HL-60 (cell line): ENCODE data around the gene HMSD.

ENCODE experiments used
- DNase-seq, 2 experiments: peaks; one replicate each; pipeline ENCODE4 v3.0.0-alpha.2; 2010 to 2020; ENCODE audit warnings: low read depth in 1 of 2, low spot score in 1 of 2
- H3K27ac ChIP-seq: fragments of 250-450 bp; sonication (Bioruptor Pico); replicated peaks from 2 replicates; pipeline ENCODE4 v1.5.1; 2020; ENCODE audit warnings: mild to moderate bottlenecking, moderate library complexity
- H3K27me3 ChIP-seq: fragments of 250-450 bp; sonication (Bioruptor Pico); 2 replicates; pipeline ENCODE4 v1.5.1; 2021; ENCODE audit warnings: mild to moderate bottlenecking, moderate library complexity; ENCODE audit not compliant: insufficient read depth, poor library complexity, severe bottlenecking
- H3K4me3 ChIP-seq: replicated peaks from 2 replicates; pipeline ENCODE4 v1.5.1; 2011; ENCODE audit warnings: mild to moderate bottlenecking, control low read depth, low read length; ENCODE audit not compliant: insufficient read depth
- CTCF ChIP-seq: IDR thresholded peaks from one replicate; pipeline ENCODE4 v1.5.1; 2011; ENCODE audit warnings: low read length, control low read depth, inconsistent platforms; ENCODE audit not compliant: insufficient read depth
- GABPA ChIP-seq: IDR thresholded peaks from 2 replicates; pipeline ENCODE4 v1.6.1; 2012; ENCODE audit warnings: low read depth
- POLR2AphosphoS5 ChIP-seq: IDR thresholded peaks from 2 replicates; pipeline ENCODE4 v1.6.1; 2012; ENCODE audit warnings: low read depth
- REST ChIP-seq: IDR thresholded peaks from 2 replicates; pipeline ENCODE4 v1.6.1; 2012; ENCODE audit warnings: low read depth; ENCODE audit not compliant: insufficient replicate concordance
- SPI1 ChIP-seq: IDR thresholded peaks from 2 replicates; pipeline ENCODE4 v1.6.1; 2012; ENCODE audit warnings: low read depth, mild to moderate bottlenecking, borderline replicate concordance

HMSD gene

GRCh38 chr18:63947051-63947790 is 1.9 kb upstream of the HMSD start:
- H3K4me3 ChIP-seq: no peak overlapping the region
- TF ChIP-seq POLR2AphosphoS5 (no peak), GABPA (no peak), REST (no peak), SPI1 (no peak), CTCF (no peak)
- no peak overlapping the region for H3K27ac ChIP-seq
- DNase-seq: no peak
- no peaks in the 10 kb centered on the region for H3K27me3 ChIP-seq

GRCh38 chr18:63951302-63951705 is 2.2 kb downstream of the HMSD start:
- TF ChIP-seq CTCF (no peak), SPI1 (no peak), REST (no peak), POLR2AphosphoS5 (no peak), GABPA (no peak)
- Histone ChIP-seq H3K27ac (no peak overlapping the region), H3K27me3 (no peaks in the 10 kb centered on the region), H3K4me3 (no peak overlapping the region)
- no peak for DNase-seq

GRCh38 chr18:63953811-63954210 is 4.7 kb downstream of the HMSD start:
- TF ChIP-seq REST: no peak
- TF ChIP-seq CTCF: no peak
- no peak for TF ChIP-seq GABPA
- TF ChIP-seq POLR2AphosphoS5: no peak
- TF ChIP-seq SPI1: no peak
- Histone ChIP-seq H3K4me3 (no peak overlapping the region), H3K27ac (no peak overlapping the region), H3K27me3 (no peaks in the 10 kb centered on the region)
- DNase-seq: peak in 1 of 2 experiments; percentile 59
